Prostate gland (tissue), 2 donors: ENCODE measurements around the gene GGACT.

Source experiments
- CTCF ChIP-seq, 4 experiments: fragments of 200-600 bp in 2 of 4; fragments of 450-650 bp in 2 of 4; sonication (generic) in 2 of 4; IDR thresholded peaks; 1 replicate in 3 of 4; 2 replicates in 1 of 4; pipeline ENCODE4 v1.5.1; 2016 to 2019; ENCODE audit warnings: antibody characterized with exemption in 4 of 4, mild to moderate bottlenecking in 2 of 4, moderate library complexity in 2 of 4
- POLR2A ChIP-seq: fragments of 450-650 bp; IDR thresholded peaks from one replicate; pipeline ENCODE4 v1.6.1; 2016; ENCODE audit warnings: antibody characterized with exemption, mild to moderate bottlenecking
- POLR2AphosphoS5 ChIP-seq: sonication (generic); formaldehyde crosslinking; IDR thresholded peaks from one replicate; pipeline ENCODE4 v1.6.1; 2017; ENCODE audit warnings: antibody characterized with exemption

- TF ChIP-seq CTCF (IDR thresholded peaks at IDR 0.05): no peak
- no peak for TF ChIP-seq POLR2AphosphoS5
- no peak for TF ChIP-seq POLR2A
Measured at GRCh38 chr13:100608906-100609305, 20.3 kb upstream of the GGACT start.
